HG02678 (cell line): ENCODE results near the gene P2RX6.
"Not testable (repeated sequence)": the region's sequence is repeated elsewhere in the genome, so short reads cannot be mapped to it uniquely, and the experiment has no call there.

Source experiments
- ATAC-seq: cut with Tn5 transposase; IDR thresholded peaks from one replicate; pipeline ENCODE4 v1.9.1; 2021; ENCODE audit warnings: mild to moderate bottlenecking, moderate library complexity; ENCODE audit not compliant: unreplicated experiment

Gene P2RX6

GRCh38 chr22:21051145-21051830 is 36.3 kb downstream of the P2RX6 start:
- no peak for ATAC-seq

GRCh38 chr22:21051831-21052400 is 37.0 kb downstream of the P2RX6 start:
- ATAC-seq = no peak

- no peak for ATAC-seq
These were observed 37.9 kb downstream of the P2RX6 start for GRCh38 chr22:21052715-21053459.

- ATAC-seq = no peak
These were observed 39.2 kb downstream of the P2RX6 start for GRCh38 chr22:21054046-21054713.

- no peak for ATAC-seq
These were observed 40.0 kb downstream of the P2RX6 start for GRCh38 chr22:21054714-21055563.

- ATAC-seq = no peak
These were observed 40.5 kb downstream of the P2RX6 start for GRCh38 chr22:21055564-21055834.

GRCh38 chr22:21055880-21056319 is 40.9 kb downstream of the P2RX6 start:
- ATAC-seq = no peak

GRCh38 chr22:21060363-21060762 is 45.4 kb downstream of the P2RX6 start:
- ATAC-seq = not testable (repeated sequence)

GRCh38 chr22:21061660-21062321 is 46.8 kb downstream of the P2RX6 start:
- ATAC-seq = not testable (repeated sequence)

GRCh38 chr22:21064425-21064824 is 49.5 kb downstream of the P2RX6 start:
- ATAC-seq = not testable (repeated sequence)

GRCh38 chr22:21064917-21065864 is 50.2 kb downstream of the P2RX6 start:
- ATAC-seq = no peak

- ATAC-seq = no peak
These were observed 52.3 kb downstream of the P2RX6 start for GRCh38 chr22:21067075-21067900.

GRCh38 chr22:21067901-21068680 is 53.1 kb downstream of the P2RX6 start:
- ATAC-seq = no peak

- ATAC-seq = no peak
These were observed 53.8 kb downstream of the P2RX6 start for GRCh38 chr22:21068681-21069276.

GRCh38 chr22:21069375-21069774 is 54.4 kb downstream of the P2RX6 start:
- no peak for ATAC-seq

- no peak for ATAC-seq
These were observed 56.0 kb downstream of the P2RX6 start for GRCh38 chr22:21070690-21071615.
